Calu3 (cell line): ENCODE data around the gene IKZF1. TPM values are rescaled to one million over a fixed set of nuclear protein-coding genes. Genes with fewer than 3 reads are reported as not detected.

ENCODE experiments used
- BruUV-seq: library from RNA; stranded (reverse); fragments of 400-500 nt; replicated peaks from 2 replicates; lab custom pipeline; 2021; lab: Mats Ljungman, UMichigan
- CTCF ChIA-PET: fragments of 300-600 bp; sonication (Branson Sonifier 250); formaldehyde crosslinking; loops from one replicate; lab custom pipeline; 2022; ENCODE audit warnings: antibody characterized with exemption; lab: Charles Lee
- DNase-seq: peaks from one replicate; pipeline ENCODE4 v3.0.0; 2022
- H3K27ac Mint-ChIP-seq: one replicate; pipeline ENCODE4 v1.8.0; 2022; ENCODE audit warnings: mixed read lengths; ENCODE audit not compliant: unreplicated experiment
- H3K27me3 Mint-ChIP-seq: one replicate; pipeline ENCODE4 v1.8.0; 2022; ENCODE audit warnings: mixed read lengths; ENCODE audit not compliant: unreplicated experiment
- H3K36me3 Mint-ChIP-seq: one replicate; pipeline ENCODE4 v1.8.0; 2022; ENCODE audit warnings: mild to moderate bottlenecking, moderate library complexity, mixed read lengths; ENCODE audit not compliant: insufficient read depth, unreplicated experiment
- H3K4me1 Mint-ChIP-seq: one replicate; pipeline ENCODE4 v1.8.0; 2022; ENCODE audit warnings: mild to moderate bottlenecking, low read depth, mixed read lengths; ENCODE audit not compliant: unreplicated experiment
- H3K4me3 Mint-ChIP-seq: one replicate; pipeline ENCODE4 v1.8.0; 2022; ENCODE audit warnings: mild to moderate bottlenecking, low read depth, moderate library complexity, mixed read lengths; ENCODE audit not compliant: unreplicated experiment
- H3K9me3 Mint-ChIP-seq: one replicate; pipeline ENCODE4 v1.8.0; 2022; ENCODE audit warnings: low read depth, mixed read lengths; ENCODE audit not compliant: unreplicated experiment
- CTCF ChIP-seq: fragments of 200-600 bp; IDR thresholded peaks from one replicate; pipeline ENCODE4 v1.8.0; 2022; ENCODE audit warnings: antibody characterized with exemption; ENCODE audit not compliant: unreplicated experiment
- intact Hi-C: fragments of 100-400 bp; cut with micrococcal nuclease; formaldehyde crosslinking; loops from one replicate; pipeline ENCODE4 v1.10.0; 2022; ENCODE audit not compliant: unreplicated experiment
- total RNA-seq: library from RNA; stranded (reverse); gene quantifications from 2 replicates; pipeline ENCODE4 v1.2.3, GENCODE V29; 2022

The IKZF1 gene
- total RNA-seq, 1 experiment from 2014 or later = 0.28 TPM

- Mint-ChIP-seq H3K9me3 (no peaks in the 10 kb centered on the region), H3K27me3 (peaks cover 92% of the 10 kb centered on the region), H3K4me1 (peaks cover 8% of the 10 kb centered on the region), H3K36me3 (peaks cover 10% of the 10 kb centered on the region), H3K4me3 (no peak overlapping the region), H3K27ac (no peak overlapping the region)
- TF ChIP-seq CTCF = no peak
- CTCF ChIA-PET = no interaction called here
- BruUV-seq = no TSS peak
- no peak for DNase-seq
- intact Hi-C loops = no loop called here
These were observed 1.3 kb downstream of the IKZF1 start for GRCh38 chr7:50305583-50306493.

- Mint-ChIP-seq H3K27ac (no peak overlapping the region), H3K27me3 (peaks cover 84% of the 10 kb centered on the region), H3K4me3 (no peak overlapping the region), H3K9me3 (no peaks in the 10 kb centered on the region), H3K4me1 (peaks cover 8% of the 10 kb centered on the region), H3K36me3 (peaks cover 10% of the 10 kb centered on the region)
- no TSS peak for BruUV-seq
- no peak for DNase-seq
- CTCF ChIA-PET = no interaction called here
- intact Hi-C loops = no loop called here
- TF ChIP-seq CTCF = no peak
These were observed 2.2 kb downstream of the IKZF1 start for GRCh38 chr7:50306494-50307367.

DNA sequence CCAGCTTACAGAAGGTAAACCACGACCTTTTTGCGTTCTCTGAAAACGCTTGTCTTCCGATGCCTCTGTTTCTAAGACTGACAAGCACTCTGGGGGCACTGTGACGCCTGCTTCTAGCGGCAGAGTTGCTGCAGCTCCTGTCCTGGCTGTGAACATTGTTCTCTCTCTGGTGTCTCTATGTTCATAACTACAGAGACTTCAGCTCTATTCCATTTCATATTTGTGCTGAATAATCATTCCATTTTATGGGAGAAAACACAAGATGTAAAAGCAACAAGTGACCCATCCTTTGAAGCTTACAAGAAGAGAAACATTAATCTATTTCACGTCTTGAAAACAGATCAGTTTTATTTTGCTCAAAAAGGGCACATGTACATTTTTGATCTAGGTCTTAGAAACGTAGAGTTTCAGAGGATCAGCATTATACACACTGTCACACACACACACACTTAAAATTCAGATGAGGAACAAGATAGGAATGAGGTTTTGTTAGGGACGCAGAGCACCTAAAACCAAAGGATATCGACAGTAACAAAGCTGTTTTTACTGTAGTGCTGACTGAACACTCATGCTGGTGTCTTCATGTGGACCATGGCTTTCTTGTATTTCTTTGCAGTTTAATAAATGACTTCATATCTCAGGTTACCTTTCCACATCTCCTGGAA, 3.0 kb downstream of the IKZF1 start:
- no TSS peak for BruUV-seq
- peaks cover 8% of the 10 kb centered on the region for H3K4me1 Mint-ChIP-seq

More for the DNA sequence above, 3.0 kb downstream of the IKZF1 start:
- Mint-ChIP-seq H3K27ac (no peak overlapping the region), H3K4me3 (no peak overlapping the region), H3K27me3 (peaks cover 84% of the 10 kb centered on the region), H3K9me3 (no peaks in the 10 kb centered on the region), H3K36me3 (peaks cover 10% of the 10 kb centered on the region)
- no peak for TF ChIP-seq CTCF
- no peak for DNase-seq
- CTCF ChIA-PET = no interaction called here
- intact Hi-C loops = no loop called here
